ENCODE data around the gene ADSS2. TPM values are rescaled to one million over a fixed set of nuclear protein-coding genes. Genes with fewer than 3 reads are reported as not detected.

The ADSS2 gene
- total RNA-seq, 1 donor from 2014 or later, result 31.9 TPM

DNA sequence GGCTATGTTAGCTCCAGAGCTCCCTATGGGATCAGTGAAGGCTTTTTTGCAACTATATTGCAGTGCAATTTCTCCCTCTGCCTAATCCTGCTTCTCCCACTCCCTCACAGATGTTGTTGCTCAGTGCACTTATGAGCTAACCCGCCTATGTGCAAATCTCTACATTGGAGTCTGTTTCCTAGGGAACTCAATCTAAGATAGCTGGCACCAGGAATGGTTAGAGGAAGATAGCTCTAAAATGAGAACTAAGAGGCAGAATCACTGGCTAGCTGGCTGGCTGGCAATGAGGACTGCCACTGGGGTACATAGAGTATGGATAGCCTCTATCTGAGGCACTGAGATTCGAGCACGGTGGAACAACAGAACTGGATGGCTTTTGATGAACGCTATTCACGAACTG is 39.5 kb downstream of the ADSS2 start:
- Mint-ChIP-seq H3K9me3 (ENCODE audit: unreplicated experiment) (no peaks in the 10 kb centered on the region), H3K4me1 (ENCODE audit: low read depth, unreplicated experiment) (no peaks in the 10 kb centered on the region), H3K36me3 (ENCODE audit: unreplicated experiment) (peaks cover 4% of the 10 kb centered on the region), H3K4me3 (ENCODE audit: unreplicated experiment) (no peak overlapping the region), H3K27me3 (ENCODE audit: unreplicated experiment) (no peaks in the 10 kb centered on the region), H3K27ac (ENCODE audit: unreplicated experiment) (no peak overlapping the region)
- no peak for TF ChIP-seq CTCF (IDR thresholded peaks at IDR 0.05; ENCODE audit: partially characterized antibody, unreplicated experiment)
- DNase-seq, result no peak

- no peak for DNase-seq
- no peak for TF ChIP-seq CTCF (IDR thresholded peaks at IDR 0.05; ENCODE audit: partially characterized antibody, unreplicated experiment)
- Mint-ChIP-seq H3K9me3 (ENCODE audit: unreplicated experiment) (no peaks in the 10 kb centered on the region), H3K4me3 (ENCODE audit: unreplicated experiment) (no peak overlapping the region), H3K4me1 (ENCODE audit: low read depth, unreplicated experiment) (no peaks in the 10 kb centered on the region), H3K27me3 (ENCODE audit: unreplicated experiment) (no peaks in the 10 kb centered on the region), H3K36me3 (ENCODE audit: unreplicated experiment) (peaks cover 4% of the 10 kb centered on the region), H3K27ac (ENCODE audit: unreplicated experiment) (no peak overlapping the region)
Observed at GRCh38 chr1:244409701-244410100, 42.0 kb downstream of the ADSS2 start.

DNA sequence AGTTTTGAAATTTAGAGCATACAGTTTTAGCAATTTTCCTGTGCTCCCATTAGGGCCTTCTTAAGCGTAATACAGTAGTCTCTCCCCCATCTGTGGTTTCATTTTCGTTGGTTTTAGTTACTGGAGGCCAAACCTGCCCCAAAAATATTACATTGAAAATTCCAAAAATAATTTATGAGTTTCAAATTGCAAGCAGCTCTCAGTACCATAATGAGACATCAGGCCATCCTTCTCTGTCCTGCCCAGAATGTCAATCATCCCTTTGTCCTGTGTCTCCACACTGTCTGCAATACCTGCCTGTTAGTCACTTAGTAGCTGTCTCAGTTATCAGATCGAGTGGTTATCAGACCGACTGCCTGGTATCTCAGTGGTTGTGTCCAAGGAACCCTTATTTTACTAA is 45.4 kb downstream of the ADSS2 start:
- Mint-ChIP-seq H3K4me3 (ENCODE audit: unreplicated experiment) (no peak overlapping the region), H3K36me3 (ENCODE audit: unreplicated experiment) (peaks cover 11% of the 10 kb centered on the region), H3K4me1 (ENCODE audit: low read depth, unreplicated experiment) (no peaks in the 10 kb centered on the region), H3K27ac (ENCODE audit: unreplicated experiment) (no peak overlapping the region), H3K9me3 (ENCODE audit: unreplicated experiment) (peaks cover 1% of the 10 kb centered on the region), H3K27me3 (ENCODE audit: unreplicated experiment) (no peaks in the 10 kb centered on the region)
- no peak for DNase-seq
- TF ChIP-seq CTCF (IDR thresholded peaks at IDR 0.05; ENCODE audit: partially characterized antibody, unreplicated experiment), result no peak

DNA sequence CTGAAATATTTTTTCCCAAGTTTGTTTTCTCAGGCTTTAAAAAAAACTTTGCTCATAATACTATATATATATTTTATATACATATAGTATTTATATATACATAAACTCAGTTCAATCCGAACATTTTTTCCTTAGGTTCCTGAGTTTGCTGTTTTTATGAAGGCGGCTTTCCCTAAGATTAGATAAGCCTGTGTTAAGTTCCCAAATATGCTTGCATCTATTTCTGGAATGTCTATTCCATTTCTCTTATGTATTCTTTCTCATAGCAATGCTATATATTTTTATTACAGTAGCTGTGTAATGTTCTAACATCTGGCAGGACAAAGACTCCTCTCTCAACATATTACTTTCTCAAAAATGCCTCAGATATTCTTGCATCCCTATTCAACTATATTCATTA is 45.9 kb downstream of the ADSS2 start:
- Mint-ChIP-seq H3K4me1 (ENCODE audit: low read depth, unreplicated experiment) (no peaks in the 10 kb centered on the region), H3K9me3 (ENCODE audit: unreplicated experiment) (peaks cover 3% of the 10 kb centered on the region), H3K4me3 (ENCODE audit: unreplicated experiment) (no peak overlapping the region), H3K36me3 (ENCODE audit: unreplicated experiment) (peaks cover 14% of the 10 kb centered on the region), H3K27ac (ENCODE audit: unreplicated experiment) (no peak overlapping the region), H3K27me3 (ENCODE audit: unreplicated experiment) (no peaks in the 10 kb centered on the region)
- no peak for TF ChIP-seq CTCF (IDR thresholded peaks at IDR 0.05; ENCODE audit: partially characterized antibody, unreplicated experiment)
- no peak for DNase-seq

DNA sequence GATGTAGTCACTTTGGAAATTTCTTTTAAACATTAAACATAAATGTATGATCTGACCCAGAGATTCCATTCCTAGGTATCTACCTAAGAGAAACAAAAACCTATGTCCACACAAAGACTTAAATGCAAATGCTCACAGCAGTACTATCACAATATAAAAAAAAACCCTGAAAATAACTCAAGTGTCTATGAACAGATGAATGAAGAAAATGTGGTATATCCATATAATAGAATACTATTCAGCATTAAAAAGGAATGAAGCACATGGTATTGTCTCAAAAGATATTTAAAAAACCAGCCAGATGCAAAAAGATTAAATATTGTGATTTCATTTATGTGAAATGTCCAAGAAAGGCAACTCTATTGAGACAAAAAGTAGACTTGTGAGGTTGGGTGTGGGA is 48.3 kb downstream of the ADSS2 start:
- peaks cover 3% of the 10 kb centered on the region for H3K9me3 Mint-ChIP-seq (ENCODE audit: unreplicated experiment)
- H3K36me3 Mint-ChIP-seq (ENCODE audit: unreplicated experiment), result peaks cover 14% of the 10 kb centered on the region
- H3K4me1 Mint-ChIP-seq (ENCODE audit: low read depth, unreplicated experiment), result no peaks in the 10 kb centered on the region
- H3K27ac Mint-ChIP-seq (ENCODE audit: unreplicated experiment), result no peak overlapping the region
- H3K4me3 Mint-ChIP-seq (ENCODE audit: unreplicated experiment), result no peak overlapping the region
- no peak for DNase-seq
- H3K27me3 Mint-ChIP-seq (ENCODE audit: unreplicated experiment), result no peaks in the 10 kb centered on the region
- no peak for TF ChIP-seq CTCF (IDR thresholded peaks at IDR 0.05; ENCODE audit: partially characterized antibody, unreplicated experiment)
